SK-N-SH (cell line): ENCODE data around the gene SLC23A3. TPM values are rescaled to one million over a fixed set of nuclear protein-coding genes. Genes with fewer than 3 reads are reported as not detected.

Experiments used
- CTCF ChIA-PET: fragments of 300-600, 350-600 bp; formaldehyde crosslinking; extraction: SDS; loops from one replicate; lab custom pipeline; 2021; lab: Yijun Ruan, JAX
- POLR2A ChIA-PET: fragments of 350-600 bp; sonication (Branson Sonifier 250); formaldehyde crosslinking; extraction: SDS; loops from one replicate; lab custom pipeline; 2020; ENCODE audit warnings: antibody characterized with exemption, inconsistent platforms; lab: Yijun Ruan, JAX
- DNase-seq: peaks from one replicate; pipeline ENCODE4 v3.0.0; 2012
- H2AFZ ChIP-seq: fragments of 200-600 bp; sonication (generic); 2 replicates; pipeline ENCODE4 v1.8.1; 2016; ENCODE audit warnings: antibody characterized with exemption, mild to moderate bottlenecking, low read depth
- H3F3A ChIP-seq: fragments of 200-600 bp; sonication (generic); replicated peaks from 2 replicates; pipeline ENCODE3; 2016; ENCODE audit warnings: antibody characterized with exemption, mild to moderate bottlenecking; ENCODE audit not compliant: insufficient read depth
- H3K27ac ChIP-seq, 2 experiments: fragments of 200-500 bp in 1 of 2; fragments of 200-600 bp in 1 of 2; sonication (Bioruptor generic) in 1 of 2; sonication (generic), shearing (Covaris generic) in 1 of 2; 2 replicates each; pipeline versions ENCODE4 v1.5.1 to v1.6.1; 2014 to 2016; ENCODE audit warnings: low read depth in 2 of 2, inconsistent platforms in 1 of 2, low read length in 1 of 2, mild to moderate bottlenecking in 1 of 2, mixed read lengths in 1 of 2
- H3K27me3 ChIP-seq: fragments of 200-600 bp; sonication (generic), shearing (Covaris generic); 2 replicates; pipeline ENCODE4 v1.6.1; 2016; ENCODE audit warnings: mixed run types; ENCODE audit not compliant: insufficient read depth
- H3K36me3 ChIP-seq, 2 experiments: fragments of 200-500 bp in 1 of 2; fragments of 200-600 bp in 1 of 2; sonication (Bioruptor generic) in 1 of 2; sonication (generic) in 1 of 2; replicated peaks in 1 of 2; 2 replicates each; pipeline versions ENCODE3 to v1.5.1; 2014 to 2016; ENCODE audit warnings: low read length in 1 of 2, mild to moderate bottlenecking in 1 of 2; ENCODE audit not compliant: insufficient read depth in 2 of 2, control insufficient read depth in 1 of 2
- H3K4me1 ChIP-seq, 2 experiments: fragments of 200-500 bp in 1 of 2; fragments of 200-600 bp in 1 of 2; sonication (Bioruptor generic) in 1 of 2; sonication (generic), shearing (Covaris generic) in 1 of 2; 2 replicates each; pipeline versions ENCODE4 v1.5.1 to v1.6.1; 2014 to 2016; ENCODE audit warnings: low read depth in 1 of 2, low read length in 1 of 2, mixed run types in 1 of 2; ENCODE audit not compliant: insufficient read depth in 2 of 2, control insufficient read depth in 1 of 2
- H3K4me2 ChIP-seq: fragments of 200-600 bp; sonication (generic), shearing (Covaris generic); 2 replicates; pipeline ENCODE4 v1.6.1; 2017; ENCODE audit warnings: mixed run types
- H3K4me3 ChIP-seq, 2 experiments: fragments of 200-500 bp in 1 of 2; fragments of 200-600 bp in 1 of 2; sonication (Bioruptor generic) in 1 of 2; sonication (generic), shearing (Covaris generic) in 1 of 2; 2 replicates each; pipeline versions ENCODE4 v1.5.1 to v1.8.1; 2014 to 2016; ENCODE audit warnings: low read depth in 2 of 2, inconsistent platforms in 1 of 2, low read length in 1 of 2, mild to moderate bottlenecking in 1 of 2, mixed read lengths in 1 of 2, moderate library complexity in 1 of 2
- H3K79me2 ChIP-seq: fragments of 200-600 bp; sonication (generic); 2 replicates; pipeline ENCODE4 v1.8.1; 2017; ENCODE audit warnings: mild to moderate bottlenecking; ENCODE audit not compliant: insufficient read depth
- H3K9ac ChIP-seq: fragments of 200-600 bp; sonication (generic); 2 replicates; pipeline ENCODE4 v1.6.1; 2017; ENCODE audit warnings: mixed run types
- H3K9me2 ChIP-seq: fragments of 200-600 bp; sonication (generic); 2 replicates; pipeline ENCODE4 v1.6.1; 2017; ENCODE audit warnings: mixed run types
- H3K9me3 ChIP-seq: fragments of 200-600 bp; sonication (generic); 2 replicates; pipeline ENCODE4 v1.6.1; 2017; ENCODE audit warnings: mixed run types, mild to moderate bottlenecking, moderate library complexity
- H4K20me1 ChIP-seq: fragments of 200-600 bp; sonication (generic); 2 replicates; pipeline ENCODE4 v1.6.1; 2017; ENCODE audit warnings: mild to moderate bottlenecking, mixed run types; ENCODE audit not compliant: insufficient read depth
- CHD2 ChIP-seq: fragments of 150-350 bp; IDR thresholded peaks from 2 replicates; pipeline ENCODE4 v1.6.1; 2018; ENCODE audit warnings: low read length; ENCODE audit not compliant: partially characterized antibody
- EZH2phosphoT487 ChIP-seq: fragments of 200-600 bp; sonication (generic); IDR thresholded peaks from 2 replicates; pipeline ENCODE4 v1.6.1; 2017; ENCODE audit warnings: low read depth, mixed run types, mild to moderate bottlenecking, antibody characterized with exemption, moderate library complexity, borderline replicate concordance
- FOXJ3 ChIP-seq: sonication (generic); formaldehyde crosslinking; IDR thresholded peaks from 2 replicates; pipeline ENCODE4 v1.5.1; 2020; ENCODE audit warnings: mild to moderate bottlenecking, missing genetic modification reagents
- GABPA ChIP-seq: IDR thresholded peaks from 2 replicates; pipeline ENCODE4 v1.4.0; 2012; ENCODE audit warnings: low read depth, mild to moderate bottlenecking
- JUND ChIP-seq: IDR thresholded peaks from 2 replicates; pipeline ENCODE4 v1.4.0; 2012
- POLR2AphosphoS5 ChIP-seq: IDR thresholded peaks from 2 replicates; pipeline ENCODE4 v1.6.1; 2012; ENCODE audit warnings: low read depth, low read length
- RAD21 ChIP-seq: IDR thresholded peaks from 2 replicates; pipeline ENCODE4 v1.6.1; 2012; ENCODE audit warnings: mild to moderate bottlenecking, low read length
- RCOR1 ChIP-seq: fragments of 150-350 bp; IDR thresholded peaks from 2 replicates; pipeline ENCODE4 v1.6.1; 2017; ENCODE audit warnings: antibody characterized with exemption, low read length
- RFX5 ChIP-seq: IDR thresholded peaks from 2 replicates; pipeline ENCODE4 v1.6.1; 2012; ENCODE audit warnings: mild to moderate bottlenecking, improper control_type of control experiment, low read length
- RXRA ChIP-seq: IDR thresholded peaks from 2 replicates; pipeline ENCODE4 v1.4.0; 2012; ENCODE audit warnings: low read depth, mild to moderate bottlenecking, borderline replicate concordance
- SMC3 ChIP-seq: IDR thresholded peaks from 2 replicates; pipeline ENCODE4 v1.6.1; 2012; ENCODE audit warnings: low read depth, low read length, improper control_type of control experiment
- TCF12 ChIP-seq: IDR thresholded peaks from 2 replicates; pipeline ENCODE4 v1.4.0; 2012
- TEAD4 ChIP-seq: IDR thresholded peaks from 2 replicates; pipeline ENCODE4 v1.4.0; 2012; ENCODE audit warnings: mild to moderate bottlenecking, borderline replicate concordance; ENCODE audit not compliant: insufficient read depth
- WGBS: methylation state at CpG from one replicate; pipeline ENCODE4 v1.1.6; 2017; ENCODE audit warnings: low lambda C conversion rate; 5-methylcytosine and 5-hydroxymethylcytosine counted together
- polyA plus RNA-seq, 3 experiments: library from polyadenylated mRNA; depleted of rRNA; stranded (reverse); fragments of >200 nt; gene quantifications; 2 replicates each; pipeline ENCODE4 v1.2.3, GENCODE V29; 2012
- TF ChIP-seq, protein P1 (sequence below): IDR thresholded peaks from 2 replicates; pipeline ENCODE4 v1.4.0; 2012; ENCODE audit warnings: low read depth, borderline replicate concordance
- TF ChIP-seq, protein P2 (sequence below): IDR thresholded peaks from 2 replicates; pipeline ENCODE4 v1.4.0; 2012; ENCODE audit warnings: low read depth, borderline replicate concordance
- TF ChIP-seq, protein P3 (sequence below): fragments of 200-600 bp; sonication (generic); IDR thresholded peaks from 2 replicates; pipeline ENCODE4 v1.6.1; 2017; ENCODE audit warnings: antibody characterized with exemption, mild to moderate bottlenecking, moderate library complexity
- TF ChIP-seq, protein P4 (sequence below): fragments of 150-350 bp; IDR thresholded peaks from 2 replicates; pipeline ENCODE4 v1.6.1; 2016; ENCODE audit warnings: mild to moderate bottlenecking, low read depth, low read length

The SLC23A3 gene
- polyA plus RNA-seq, 1 of the 3 experiments (the other 2 are of a cell fraction) = 2.1 TPM

DNA sequence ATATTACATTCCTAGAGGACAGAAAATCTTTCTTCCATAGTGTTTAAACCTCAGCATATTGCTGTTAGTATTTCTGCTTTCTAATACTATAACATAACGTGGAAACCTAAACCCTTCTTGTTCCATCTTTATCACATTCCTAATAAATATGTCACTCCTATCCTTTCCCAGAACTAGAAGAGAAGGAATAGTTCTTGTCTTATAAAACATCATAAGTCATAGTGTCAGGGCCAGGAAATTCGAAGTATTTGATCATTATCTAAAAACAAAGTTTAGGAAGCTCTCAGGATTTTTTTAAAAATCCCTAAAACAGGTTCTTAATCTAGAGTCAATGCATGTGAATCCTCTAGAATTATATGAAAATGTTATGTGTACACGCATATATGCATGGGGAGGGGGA is 11.2 kb downstream of the SLC23A3 start (continued):
- TF ChIP-seq, protein P1, sequence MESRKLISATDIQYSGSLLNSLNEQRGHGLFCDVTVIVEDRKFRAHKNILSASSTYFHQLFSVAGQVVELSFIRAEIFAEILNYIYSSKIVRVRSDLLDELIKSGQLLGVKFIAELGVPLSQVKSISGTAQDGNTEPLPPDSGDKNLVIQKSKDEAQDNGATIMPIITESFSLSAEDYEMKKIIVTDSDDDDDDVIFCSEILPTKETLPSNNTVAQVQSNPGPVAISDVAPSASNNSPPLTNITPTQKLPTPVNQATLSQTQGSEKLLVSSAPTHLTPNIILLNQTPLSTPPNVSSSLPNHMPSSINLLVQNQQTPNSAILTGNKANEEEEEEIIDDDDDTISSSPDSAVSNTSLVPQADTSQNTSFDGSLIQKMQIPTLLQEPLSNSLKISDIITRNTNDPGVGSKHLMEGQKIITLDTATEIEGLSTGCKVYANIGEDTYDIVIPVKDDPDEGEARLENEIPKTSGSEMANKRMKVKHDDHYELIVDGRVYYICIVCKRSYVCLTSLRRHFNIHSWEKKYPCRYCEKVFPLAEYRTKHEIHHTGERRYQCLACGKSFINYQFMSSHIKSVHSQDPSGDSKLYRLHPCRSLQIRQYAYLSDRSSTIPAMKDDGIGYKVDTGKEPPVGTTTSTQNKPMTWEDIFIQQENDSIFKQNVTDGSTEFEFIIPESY = no peak

DNA sequence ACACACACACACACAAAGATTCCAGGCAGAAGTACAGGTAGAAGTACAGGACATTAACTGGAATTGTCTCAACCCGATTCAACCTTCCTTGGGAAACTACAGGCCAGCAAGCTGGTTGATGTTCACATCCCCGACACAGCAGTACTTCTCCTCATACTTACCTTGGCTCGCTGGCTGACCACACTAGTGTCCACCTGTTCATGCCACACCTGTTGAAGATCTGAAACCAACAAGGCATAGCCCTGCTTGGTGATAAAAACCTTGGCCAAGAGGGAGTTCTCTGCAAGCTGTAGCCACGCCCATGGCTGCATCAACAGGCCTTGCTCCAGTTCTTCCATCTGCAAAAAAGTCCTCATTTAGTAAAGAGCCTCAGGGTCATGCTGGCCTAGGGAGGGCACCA is 11.8 kb downstream of the SLC23A3 start:
- WGBS = 98% methylated on average over 4 of the region's 4 CpGs
- Histone ChIP-seq H3K9me2 (no peaks in the 10 kb centered on the region), H3K27me3 (no peaks in the 10 kb centered on the region), H3K4me3 (0 out of 4 replicates have a peak overlapping the region, but pooled peaks of 1 of the 2 experiments have one; percentile 10), H3K79me2 (peaks cover 2% of the 10 kb centered on the region; the same call in 1 of the 2 replicates), H3K9ac (0 out of 2 replicates have a peak overlapping the region, but pooled peaks have one; percentile 3), H3K36me3 (peaks cover 14 to 27% of the 10 kb centered on the region in 2 experiments), H3K9me3 (no peaks in the 10 kb centered on the region), H4K20me1 (no peaks in the 10 kb centered on the region), H3F3A (peaks cover 17% of the 10 kb centered on the region), H3K4me2 (peak overlapping the region; percentile 47), H3K27ac (peak overlapping the region in 1 of 2 experiments; percentile 41; a peak in 2 of 4 replicates), H3K4me1 (peaks cover 0 to 11% of the 10 kb centered on the region in 2 experiments; a peak in 1 of 4 replicates), H2AFZ (no peak overlapping the region)
- no peak for DNase-seq
- no peak for TF ChIP-seq RXRA
- no peak for TF ChIP-seq CHD2
- no peak for TF ChIP-seq RCOR1
- TF ChIP-seq JUND = no peak
- TF ChIP-seq SMC3 = no peak
- TF ChIP-seq RFX5 = no peak
- POLR2A ChIA-PET = no interaction called here
- CTCF ChIA-PET = interaction anchor here (0.9 to 14.9 kb wide), 8 partner anchors 16 to 303 kb away, joined by 5 to 205 read pairs (median 48); partner anchors contain the start of genes CNPPD1, IHH and SLC23A3

DNA sequence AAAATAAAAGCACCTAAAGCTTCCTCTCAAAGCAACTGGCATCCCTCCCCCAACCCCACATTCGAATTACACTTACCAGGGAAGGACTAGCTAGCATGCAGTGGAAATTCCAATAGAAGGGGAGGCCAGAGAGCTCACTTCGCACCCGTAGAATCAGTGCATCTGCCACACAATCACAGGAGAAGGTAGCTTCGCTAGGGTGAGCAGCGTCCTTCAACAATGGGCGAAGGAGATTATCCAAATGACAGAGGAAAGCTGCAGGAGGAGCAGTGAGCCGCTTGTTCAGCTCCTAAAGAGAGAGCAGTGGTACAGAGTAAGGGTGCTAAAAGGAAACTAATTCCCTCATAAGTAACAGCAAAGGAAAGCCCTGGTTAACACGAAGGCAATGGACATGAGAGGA is 12.4 kb downstream of the SLC23A3 start:
- no peaks in the 10 kb centered on the region for H3K27me3 ChIP-seq
- H2AFZ ChIP-seq = no peak overlapping the region
- peaks cover 2% of the 10 kb centered on the region; the same call in 1 of the 2 replicates for H3K79me2 ChIP-seq
- DNase-seq = no peak
- H3K9me3 ChIP-seq = no peaks in the 10 kb centered on the region
- H3K27ac ChIP-seq = no peak overlapping the region
- TF ChIP-seq TEAD4 = no peak
- no peak for TF ChIP-seq POLR2AphosphoS5
- TF ChIP-seq, protein P2, sequence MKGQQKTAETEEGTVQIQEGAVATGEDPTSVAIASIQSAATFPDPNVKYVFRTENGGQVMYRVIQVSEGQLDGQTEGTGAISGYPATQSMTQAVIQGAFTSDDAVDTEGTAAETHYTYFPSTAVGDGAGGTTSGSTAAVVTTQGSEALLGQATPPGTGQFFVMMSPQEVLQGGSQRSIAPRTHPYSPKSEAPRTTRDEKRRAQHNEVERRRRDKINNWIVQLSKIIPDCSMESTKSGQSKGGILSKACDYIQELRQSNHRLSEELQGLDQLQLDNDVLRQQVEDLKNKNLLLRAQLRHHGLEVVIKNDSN = no peak
- TF ChIP-seq EZH2phosphoT487 = no peak
- TF ChIP-seq RCOR1 = no peak
- no peak for TF ChIP-seq RAD21
- TF ChIP-seq, protein P3, sequence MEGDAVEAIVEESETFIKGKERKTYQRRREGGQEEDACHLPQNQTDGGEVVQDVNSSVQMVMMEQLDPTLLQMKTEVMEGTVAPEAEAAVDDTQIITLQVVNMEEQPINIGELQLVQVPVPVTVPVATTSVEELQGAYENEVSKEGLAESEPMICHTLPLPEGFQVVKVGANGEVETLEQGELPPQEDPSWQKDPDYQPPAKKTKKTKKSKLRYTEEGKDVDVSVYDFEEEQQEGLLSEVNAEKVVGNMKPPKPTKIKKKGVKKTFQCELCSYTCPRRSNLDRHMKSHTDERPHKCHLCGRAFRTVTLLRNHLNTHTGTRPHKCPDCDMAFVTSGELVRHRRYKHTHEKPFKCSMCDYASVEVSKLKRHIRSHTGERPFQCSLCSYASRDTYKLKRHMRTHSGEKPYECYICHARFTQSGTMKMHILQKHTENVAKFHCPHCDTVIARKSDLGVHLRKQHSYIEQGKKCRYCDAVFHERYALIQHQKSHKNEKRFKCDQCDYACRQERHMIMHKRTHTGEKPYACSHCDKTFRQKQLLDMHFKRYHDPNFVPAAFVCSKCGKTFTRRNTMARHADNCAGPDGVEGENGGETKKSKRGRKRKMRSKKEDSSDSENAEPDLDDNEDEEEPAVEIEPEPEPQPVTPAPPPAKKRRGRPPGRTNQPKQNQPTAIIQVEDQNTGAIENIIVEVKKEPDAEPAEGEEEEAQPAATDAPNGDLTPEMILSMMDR = no peak
- no peak for TF ChIP-seq CHD2
- no peak for TF ChIP-seq FOXJ3 (CRISPR knock-in tag)
- no peak for TF ChIP-seq SMC3
- TF ChIP-seq TCF12 = no peak
- no peak for TF ChIP-seq GABPA
- TF ChIP-seq JUND = no peak
- TF ChIP-seq, protein P4, sequence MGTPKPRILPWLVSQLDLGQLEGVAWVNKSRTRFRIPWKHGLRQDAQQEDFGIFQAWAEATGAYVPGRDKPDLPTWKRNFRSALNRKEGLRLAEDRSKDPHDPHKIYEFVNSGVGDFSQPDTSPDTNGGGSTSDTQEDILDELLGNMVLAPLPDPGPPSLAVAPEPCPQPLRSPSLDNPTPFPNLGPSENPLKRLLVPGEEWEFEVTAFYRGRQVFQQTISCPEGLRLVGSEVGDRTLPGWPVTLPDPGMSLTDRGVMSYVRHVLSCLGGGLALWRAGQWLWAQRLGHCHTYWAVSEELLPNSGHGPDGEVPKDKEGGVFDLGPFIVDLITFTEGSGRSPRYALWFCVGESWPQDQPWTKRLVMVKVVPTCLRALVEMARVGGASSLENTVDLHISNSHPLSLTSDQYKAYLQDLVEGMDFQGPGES = no peak
- H3K4me2 ChIP-seq = no peak overlapping the region
- WGBS = 87% methylated on average over 8 of the region's 8 CpGs
- H4K20me1 ChIP-seq = no peaks in the 10 kb centered on the region
- H3K4me1 ChIP-seq = peaks cover 0 to 11% of the 10 kb centered on the region in 2 experiments; a peak in 1 of 4 replicates
- POLR2A ChIA-PET = no interaction called here
- no peaks in the 10 kb centered on the region for H3K9me2 ChIP-seq
- no peak overlapping the region for H3K9ac ChIP-seq
- H3K36me3 ChIP-seq = peaks cover 16 to 27% of the 10 kb centered on the region in 2 experiments
- peaks cover 17% of the 10 kb centered on the region for H3F3A ChIP-seq
- CTCF ChIA-PET = interaction anchor here (0.9 to 14.9 kb wide), 11 partner anchors 16 to 302 kb away, joined by 3 to 205 read pairs (median 31); partner anchors contain the start of genes CNPPD1, FEV, IHH and SLC23A3
- no peak overlapping the region for H3K4me3 ChIP-seq
